Parathyroid adenoma (tissue), 2 donors: Measurements from ENCODE around the gene ST6GALNAC5.

Source experiments
- H2AFZ ChIP-seq: fragments of 300-600 bp; sonication (generic); one replicate; pipeline ENCODE4 v1.7.0; 2017; ENCODE audit warnings: antibody characterized with exemption, mild to moderate bottlenecking
- H3K27ac ChIP-seq: fragments of 300-600 bp; sonication (generic); one replicate; pipeline ENCODE4 v1.7.0; 2017
- H3K27me3 ChIP-seq: fragments of 300-600 bp; sonication (generic); one replicate; pipeline ENCODE4 v1.7.0; 2017; ENCODE audit warnings: low read length; ENCODE audit not compliant: control insufficient read depth, insufficient read depth
- H3K36me3 ChIP-seq: fragments of 300-600 bp; sonication (generic); one replicate; pipeline ENCODE4 v1.7.0; 2017; ENCODE audit warnings: low read length; ENCODE audit not compliant: control insufficient read depth, insufficient read depth
- H3K4me1 ChIP-seq: fragments of 300-600 bp; sonication (generic); one replicate; pipeline ENCODE4 v1.7.0; 2017; ENCODE audit warnings: control low read depth
- H3K4me2 ChIP-seq: fragments of 300-600 bp; sonication (generic); one replicate; pipeline ENCODE4 v1.7.0; 2017; ENCODE audit warnings: low read length
- H3K4me3 ChIP-seq: fragments of 300-600 bp; sonication (generic); one replicate; pipeline ENCODE4 v1.7.0; 2017; ENCODE audit warnings: low read depth, low read length
- H3K79me2 ChIP-seq: fragments of 300-600 bp; sonication (generic); one replicate; pipeline ENCODE4 v1.7.0; 2017; ENCODE audit warnings: control low read depth
- H3K9ac ChIP-seq: fragments of 300-600 bp; sonication (generic); one replicate; pipeline ENCODE4 v1.7.0; 2017; ENCODE audit warnings: mild to moderate bottlenecking
- H3K9me3 ChIP-seq: fragments of 300-600 bp; sonication (generic); one replicate; pipeline ENCODE4 v1.7.0; 2017; ENCODE audit warnings: low read length; ENCODE audit not compliant: control insufficient read depth
- CTCF ChIP-seq: fragments of 300-600 bp; sonication (generic); IDR thresholded peaks from one replicate; pipeline ENCODE4 v1.7.0; 2017; ENCODE audit warnings: antibody characterized with exemption, mild to moderate bottlenecking
- donor health status: primary hyperparathyroidism.

The ST6GALNAC5 gene

DNA sequence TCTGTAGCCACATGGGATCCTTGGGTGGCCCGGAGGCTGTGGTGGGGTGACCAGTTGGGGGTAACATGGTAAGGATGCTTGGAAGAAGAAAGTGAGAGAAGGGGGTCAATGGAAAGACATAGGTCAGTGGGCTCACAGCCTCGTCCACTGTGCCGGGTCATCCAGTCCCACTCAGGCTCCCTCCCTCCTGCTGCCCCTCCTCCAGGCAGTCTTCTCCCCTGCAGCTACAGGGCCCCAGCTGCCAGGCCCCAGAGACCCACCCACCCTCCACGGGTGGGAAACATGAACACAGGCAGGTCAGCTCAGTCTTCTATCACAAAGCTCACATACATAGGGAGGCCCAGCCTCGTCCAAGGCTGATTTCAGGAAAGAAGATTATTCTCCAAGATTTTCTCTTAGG lies 158.3 kb downstream of the ST6GALNAC5 start:
- Histone ChIP-seq H2AFZ (no peak overlapping the region), H3K4me3 (no peak overlapping the region), H3K27me3 (no peaks in the 10 kb centered on the region), H3K36me3 (no peaks in the 10 kb centered on the region), H3K9me3 (no peaks in the 10 kb centered on the region), H3K27ac (no peak overlapping the region), H3K79me2 (no peaks in the 10 kb centered on the region), H3K9ac (no peak overlapping the region), H3K4me1 (no peaks in the 10 kb centered on the region), H3K4me2 (no peak overlapping the region)
- TF ChIP-seq CTCF, result no peak

GRCh38 chr1:77026135-77026534 lies 158.9 kb downstream of the ST6GALNAC5 start:
- no peak for TF ChIP-seq CTCF
- no peak overlapping the region for H3K4me3 ChIP-seq
- no peaks in the 10 kb centered on the region for H3K4me1 ChIP-seq
- H3K79me2 ChIP-seq, result no peaks in the 10 kb centered on the region
- no peaks in the 10 kb centered on the region for H3K27me3 ChIP-seq
- H3K27ac ChIP-seq, result no peak overlapping the region
- no peaks in the 10 kb centered on the region for H3K9me3 ChIP-seq
- H3K4me2 ChIP-seq, result no peak overlapping the region
- H3K9ac ChIP-seq, result no peak overlapping the region
- no peaks in the 10 kb centered on the region for H3K36me3 ChIP-seq
- H2AFZ ChIP-seq, result no peak overlapping the region

DNA sequence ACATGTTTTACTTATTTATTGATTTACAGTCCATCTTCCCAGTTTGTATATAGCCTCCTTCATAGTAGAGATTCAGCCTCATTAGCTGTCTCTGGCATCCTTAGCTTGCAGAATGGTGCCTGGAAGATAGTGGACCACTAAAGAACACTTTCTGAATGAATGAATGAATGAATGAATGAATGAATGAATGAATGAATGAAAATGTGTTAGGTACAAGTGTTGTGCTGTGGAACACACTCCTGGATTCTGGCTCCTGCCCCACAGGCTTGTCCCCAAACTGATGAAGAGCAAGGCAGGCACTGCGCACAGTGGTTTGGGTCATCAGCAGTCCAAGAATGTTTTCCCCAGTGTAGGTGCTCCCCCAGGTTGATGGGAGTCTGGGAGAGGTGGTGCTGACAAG lies 159.4 kb downstream of the ST6GALNAC5 start:
- Histone ChIP-seq H3K27ac (no peak overlapping the region), H3K4me2 (no peak overlapping the region), H3K4me3 (no peak overlapping the region), H3K27me3 (no peaks in the 10 kb centered on the region), H3K79me2 (no peaks in the 10 kb centered on the region), H2AFZ (no peak overlapping the region), H3K36me3 (no peaks in the 10 kb centered on the region), H3K9me3 (no peaks in the 10 kb centered on the region), H3K9ac (no peak overlapping the region), H3K4me1 (no peaks in the 10 kb centered on the region)
- TF ChIP-seq CTCF, result no peak

- no peak overlapping the region for H3K4me3 ChIP-seq
- H3K27ac ChIP-seq, result no peak overlapping the region
- no peak overlapping the region for H3K4me2 ChIP-seq
- H3K9ac ChIP-seq, result no peak overlapping the region
- no peak for TF ChIP-seq CTCF
- H3K79me2 ChIP-seq, result no peaks in the 10 kb centered on the region
- no peak overlapping the region for H2AFZ ChIP-seq
- no peaks in the 10 kb centered on the region for H3K9me3 ChIP-seq
- no peaks in the 10 kb centered on the region for H3K4me1 ChIP-seq
- H3K27me3 ChIP-seq, result no peaks in the 10 kb centered on the region
- no peaks in the 10 kb centered on the region for H3K36me3 ChIP-seq
These were observed 160.6 kb downstream of the ST6GALNAC5 start for GRCh38 chr1:77027847-77028246.

- Histone ChIP-seq H3K27me3 (no peaks in the 10 kb centered on the region), H3K4me3 (no peak overlapping the region), H3K79me2 (no peaks in the 10 kb centered on the region), H3K4me2 (no peak overlapping the region), H3K4me1 (no peaks in the 10 kb centered on the region), H3K9ac (no peak overlapping the region), H3K9me3 (no peaks in the 10 kb centered on the region), H2AFZ (no peak overlapping the region), H3K27ac (no peak overlapping the region), H3K36me3 (no peaks in the 10 kb centered on the region)
- no peak for TF ChIP-seq CTCF
These were observed 163.3 kb downstream of the ST6GALNAC5 start for GRCh38 chr1:77030401-77031105.
